K562 (cell line): Measurements from ENCODE around the gene AVPI1. TPM values are rescaled to one million over a fixed set of nuclear protein-coding genes. Genes with fewer than 3 reads are reported as not detected.

Experiments used
- CBFA2T3 ChIP-seq: fragments of 450-650 bp; IDR thresholded peaks from 2 replicates; pipeline ENCODE4 v1.6.1; 2017
- CBX3 ChIP-seq, 2 experiments: IDR thresholded peaks; 1 replicate in 1 of 2; 2 replicates in 1 of 2; pipeline ENCODE4 v1.6.1; 2012; ENCODE audit warnings: inconsistent platforms in 2 of 2, low read length in 2 of 2, borderline replicate concordance in 1 of 2, control low read depth in 1 of 2
- CREB1 ChIP-seq, 2 experiments: sonication (generic) in 1 of 2; formaldehyde crosslinking in 1 of 2; IDR thresholded peaks; 2 replicates each; pipeline versions ENCODE4 v1.6.1 to v1.8.0; 2012 to 2022; ENCODE audit warnings: inconsistent platforms in 1 of 2, mild to moderate bottlenecking in 1 of 2, missing genetic modification reagents in 1 of 2, moderate library complexity in 1 of 2
- EP400 ChIP-seq: fragments of 450-650 bp; IDR thresholded peaks from 2 replicates; pipeline ENCODE4 v1.6.1; 2017; ENCODE audit warnings: antibody characterized with exemption, mild to moderate bottlenecking, moderate library complexity
- ESRRA ChIP-seq: fragments of 450-650 bp; IDR thresholded peaks from 2 replicates; pipeline ENCODE4 v1.6.1; 2014; ENCODE audit warnings: low read depth, mild to moderate bottlenecking, moderate library complexity, borderline replicate concordance
- ETV6 ChIP-seq, 3 experiments: fragments of 150-350 bp in 1 of 3; sonication (generic) in 1 of 3; formaldehyde crosslinking in 1 of 3; IDR thresholded peaks; 2 replicates each; pipeline versions ENCODE4 v1.6.1 to v1.8.0; 2014 to 2022; ENCODE audit warnings: borderline replicate concordance in 2 of 3, low read depth in 2 of 3, antibody characterized with exemption in 1 of 3, low read length in 1 of 3, mild to moderate bottlenecking in 1 of 3, missing genetic modification reagents in 1 of 3
- HDAC2 ChIP-seq: fragments of 450-650 bp; IDR thresholded peaks from 2 replicates; pipeline ENCODE4 v1.6.1; 2016; ENCODE audit warnings: mild to moderate bottlenecking
- JUND ChIP-seq, 2 experiments: IDR thresholded peaks; 2 replicates in 1 of 2; 3 replicates in 1 of 2; pipeline ENCODE4 v1.6.1; 2011; ENCODE audit warnings: borderline replicate concordance in 2 of 2, low read depth in 2 of 2, low read length in 2 of 2, improper control_type of control experiment in 1 of 2, missing biosample characterization in 1 of 2, missing genetic modification characterization in 1 of 2, missing genetic modification reagents in 1 of 2
- NCOA1 ChIP-seq: fragments of 450-650 bp; IDR thresholded peaks from 2 replicates; pipeline ENCODE4 v1.6.1; 2016; ENCODE audit warnings: low read depth
- NCOA2 ChIP-seq, 2 experiments: fragments of 450-650 bp; IDR thresholded peaks; 2 replicates each; pipeline ENCODE4 v1.6.1; 2018; ENCODE audit warnings: mild to moderate bottlenecking in 2 of 2, moderate library complexity in 1 of 2; ENCODE audit not compliant: partially characterized antibody in 2 of 2
- NFATC3 ChIP-seq: fragments of 450-650 bp; IDR thresholded peaks from 2 replicates; pipeline ENCODE4 v1.6.1; 2017; ENCODE audit warnings: mild to moderate bottlenecking
- NFIC ChIP-seq: fragments of 450-650 bp; IDR thresholded peaks from 2 replicates; pipeline ENCODE4 v1.6.1; 2017; ENCODE audit warnings: mild to moderate bottlenecking, inconsistent platforms
- NFIX ChIP-seq: fragments of 250-450 bp; sonication (Bioruptor Pico); IDR thresholded peaks from 2 replicates; pipeline ENCODE4 v1.4.0; 2020; ENCODE audit warnings: low read depth, mild to moderate bottlenecking, moderate library complexity
- SIN3A ChIP-seq, 2 experiments: fragments of 150-350 bp in 1 of 2; IDR thresholded peaks; 2 replicates each; pipeline ENCODE4 v1.6.1; 2011 to 2016; ENCODE audit warnings: borderline replicate concordance in 2 of 2, low read depth in 2 of 2, low read length in 2 of 2, mild to moderate bottlenecking in 2 of 2, moderate library complexity in 2 of 2; ENCODE audit not compliant: control insufficient read depth in 1 of 2
- SMARCA4 ChIP-seq: fragments of 450-650 bp; IDR thresholded peaks from 2 replicates; pipeline ENCODE4 v1.6.1; 2016
- SMARCE1 ChIP-seq: fragments of 450-650 bp; IDR thresholded peaks from 2 replicates; pipeline ENCODE4 v1.7.1; 2016; ENCODE audit warnings: mild to moderate bottlenecking
- SMC3 ChIP-seq: conservative IDR thresholded peaks from 2 replicates; pipeline ENCODE4 v1.6.1; 2011; ENCODE audit warnings: low read depth, low read length, improper control_type of control experiment; ENCODE audit not compliant: insufficient read depth
- ZEB2 ChIP-seq: fragments of 450-650 bp; IDR thresholded peaks from 2 replicates; pipeline ENCODE4 v1.6.1; 2016
- ZNF76 ChIP-seq: fragments of 250-450 bp; sonication (Bioruptor Pico); IDR thresholded peaks from 2 replicates; pipeline ENCODE4 v1.4.0; 2020; ENCODE audit warnings: mild to moderate bottlenecking, moderate library complexity, borderline replicate concordance
- polyA plus RNA-seq, 8 experiments: library from polyadenylated mRNA; depleted of rRNA in 4 of 8; stranded (reverse) in 5 of 8; unstranded in 3 of 8; fragments of >200 nt; fragmentation: Nextera tagmentation in 2 of 8; fragmentation: Illumina TruSeq in 1 of 8; extraction: Ambion mirVana in 2 of 8; extraction: Trizol in 1 of 8; gene quantifications; 2 replicates each; pipeline versions ENCODE4 v1.2.1 to v1.2.3, GENCODE V29; 2011 to 2014; ENCODE audit warnings: inconsistent platforms in 1 of 8, missing spikeins in 1 of 8
- total RNA-seq, 7 experiments: library from RNA; depleted of rRNA in 6 of 7; stranded (reverse); fragments of >200 nt in 6 of 7; fragmentation: Illumina TruSeq in 2 of 7; extraction: Trizol in 2 of 7; gene quantifications; 2 replicates each; pipeline versions ENCODE4 v1.2.1 to v1.2.3, GENCODE V29; 2011 to 2021; ENCODE audit warnings: low replicate concordance in 1 of 7
- TF ChIP-seq, protein P1 (sequence below), 2 experiments: fragments of 450-650 bp; conservative IDR thresholded peaks; 2 replicates each; pipeline ENCODE4 v1.6.1; 2017; ENCODE audit warnings: mild to moderate bottlenecking in 2 of 2, moderate library complexity in 2 of 2
- TF ChIP-seq, protein P2 (sequence below), 2 experiments: fragments of 450-650 bp in 1 of 2; IDR thresholded peaks; 2 replicates each; pipeline ENCODE4 v1.6.1; 2011 to 2017; ENCODE audit warnings: low read depth in 2 of 2, antibody characterized with exemption in 1 of 2, borderline replicate concordance in 1 of 2, low read length in 1 of 2, mild to moderate bottlenecking in 1 of 2, mixed read lengths in 1 of 2; ENCODE audit not compliant: control insufficient read depth in 1 of 2

AVPI1 gene
- total and polyA plus RNA-seq, 9 of the 15 experiments (the other 6 are each of a cell fraction or from before 2014, with no cell fraction given), result 0.90 to 10.4 (median 7.4) TPM

DNA sequence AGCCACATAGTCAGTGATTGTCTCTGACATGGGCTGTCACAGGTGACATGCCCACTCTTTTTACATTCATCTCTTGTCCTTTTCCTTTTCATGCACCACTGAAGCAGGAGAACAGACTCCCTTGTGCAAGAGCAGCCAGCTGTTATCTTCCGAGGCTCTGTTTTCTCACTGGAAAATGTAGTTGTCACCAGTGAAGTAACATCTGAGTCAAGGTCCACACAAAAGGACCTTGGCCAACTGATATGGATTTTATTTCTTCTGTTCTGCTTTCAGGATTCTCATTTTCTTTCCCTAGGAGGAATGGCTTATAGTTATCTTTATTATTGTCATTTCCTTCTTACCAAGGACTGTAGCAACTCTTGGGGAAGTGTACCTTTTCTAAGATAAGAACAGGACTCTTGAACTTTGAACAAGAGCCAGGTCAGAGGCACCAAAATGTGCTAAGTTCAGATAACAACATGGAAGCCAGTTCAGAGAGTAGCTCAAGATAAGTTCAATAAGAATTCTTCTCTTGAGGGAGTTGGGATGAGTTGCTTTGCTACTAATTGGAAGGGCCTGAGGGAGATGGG lies 22.7 kb downstream of the AVPI1 start (continued):
- peak in 1 of 2 experiments; percentile 24; a peak in 1 of 3 replicates for TF ChIP-seq CBX3 (IDR thresholded peaks at IDR 0.05; ENCODE audit: borderline replicate concordance in 1 of 2, low read length in 2 of 2)
- TF ChIP-seq NCOA2 (IDR thresholded peaks at IDR 0.05; ENCODE audit: partially characterized antibody in 2 of 2), result peak in 1 of 2 experiments; percentile 47
- peak; percentile 93 for TF ChIP-seq NFIC
- no peak for TF ChIP-seq NFIX (CRISPR knock-in tag)
- TF ChIP-seq SMARCE1, result peak; percentile 93
- no peak for TF ChIP-seq ZNF76 (CRISPR knock-in tag)
- peak; percentile 59; the same call in 1 of the 2 replicates for TF ChIP-seq NFATC3
- peak; percentile 96 for TF ChIP-seq CBFA2T3
- no peak for TF ChIP-seq ESRRA
- peak; percentile 58 for TF ChIP-seq JUND (IDR thresholded peaks at IDR 0.05; ENCODE audit: borderline replicate concordance, low read depth, low read length)
- 0 out of 3 replicates have a peak, but pooled peaks have one; percentile 12 for TF ChIP-seq JUND (tag; IDR thresholded peaks at IDR 0.05; ENCODE audit: borderline replicate concordance, low read depth, low read length)
- peak; percentile 96 for TF ChIP-seq SMARCA4
- TF ChIP-seq NCOA1, result peak; percentile 67; the same call in 1 of the 2 replicates
- no peak for TF ChIP-seq SIN3A (IDR thresholded peaks at IDR 0.05; ENCODE audit: borderline replicate concordance in 2 of 2, control insufficient read depth in 1 of 2, low read depth in 2 of 2, low read length in 2 of 2)
- TF ChIP-seq, protein P1, sequence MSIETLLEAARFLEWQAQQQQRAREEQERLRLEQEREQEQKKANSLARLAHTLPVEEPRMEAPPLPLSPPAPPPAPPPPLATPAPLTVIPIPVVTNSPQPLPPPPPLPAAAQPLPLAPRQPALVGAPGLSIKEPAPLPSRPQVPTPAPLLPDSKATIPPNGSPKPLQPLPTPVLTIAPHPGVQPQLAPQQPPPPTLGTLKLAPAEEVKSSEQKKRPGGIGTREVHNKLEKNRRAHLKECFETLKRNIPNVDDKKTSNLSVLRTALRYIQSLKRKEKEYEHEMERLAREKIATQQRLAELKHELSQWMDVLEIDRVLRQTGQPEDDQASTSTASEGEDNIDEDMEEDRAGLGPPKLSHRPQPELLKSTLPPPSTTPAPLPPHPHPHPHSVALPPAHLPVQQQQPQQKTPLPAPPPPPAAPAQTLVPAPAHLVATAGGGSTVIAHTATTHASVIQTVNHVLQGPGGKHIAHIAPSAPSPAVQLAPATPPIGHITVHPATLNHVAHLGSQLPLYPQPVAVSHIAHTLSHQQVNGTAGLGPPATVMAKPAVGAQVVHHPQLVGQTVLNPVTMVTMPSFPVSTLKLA (conservative IDR thresholded peaks at IDR 0.05), result peak; percentile 44 to 54; a peak in 1 of 4 replicates
- peak in 1 of 2 experiments; percentile 83; a peak in 2 of 4 replicates for TF ChIP-seq ETV6 (IDR thresholded peaks at IDR 0.05; ENCODE audit: borderline replicate concordance in 1 of 2, low read depth in 2 of 2, low read length in 1 of 2)
- TF ChIP-seq ETV6 (CRISPR knock-in tag; IDR thresholded peaks at IDR 0.05; ENCODE audit: borderline replicate concordance), result no peak
- peak; percentile 97 for TF ChIP-seq ZEB2
- TF ChIP-seq, protein P2, sequence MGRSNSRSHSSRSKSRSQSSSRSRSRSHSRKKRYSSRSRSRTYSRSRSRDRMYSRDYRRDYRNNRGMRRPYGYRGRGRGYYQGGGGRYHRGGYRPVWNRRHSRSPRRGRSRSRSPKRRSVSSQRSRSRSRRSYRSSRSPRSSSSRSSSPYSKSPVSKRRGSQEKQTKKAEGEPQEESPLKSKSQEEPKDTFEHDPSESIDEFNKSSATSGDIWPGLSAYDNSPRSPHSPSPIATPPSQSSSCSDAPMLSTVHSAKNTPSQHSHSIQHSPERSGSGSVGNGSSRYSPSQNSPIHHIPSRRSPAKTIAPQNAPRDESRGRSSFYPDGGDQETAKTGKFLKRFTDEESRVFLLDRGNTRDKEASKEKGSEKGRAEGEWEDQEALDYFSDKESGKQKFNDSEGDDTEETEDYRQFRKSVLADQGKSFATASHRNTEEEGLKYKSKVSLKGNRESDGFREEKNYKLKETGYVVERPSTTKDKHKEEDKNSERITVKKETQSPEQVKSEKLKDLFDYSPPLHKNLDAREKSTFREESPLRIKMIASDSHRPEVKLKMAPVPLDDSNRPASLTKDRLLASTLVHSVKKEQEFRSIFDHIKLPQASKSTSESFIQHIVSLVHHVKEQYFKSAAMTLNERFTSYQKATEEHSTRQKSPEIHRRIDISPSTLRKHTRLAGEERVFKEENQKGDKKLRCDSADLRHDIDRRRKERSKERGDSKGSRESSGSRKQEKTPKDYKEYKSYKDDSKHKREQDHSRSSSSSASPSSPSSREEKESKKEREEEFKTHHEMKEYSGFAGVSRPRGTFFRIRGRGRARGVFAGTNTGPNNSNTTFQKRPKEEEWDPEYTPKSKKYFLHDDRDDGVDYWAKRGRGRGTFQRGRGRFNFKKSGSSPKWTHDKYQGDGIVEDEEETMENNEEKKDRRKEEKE (IDR thresholded peaks at IDR 0.05; ENCODE audit: borderline replicate concordance in 1 of 2, control insufficient read depth in 1 of 2, low read depth in 2 of 2, low read length in 1 of 2), result peak in 1 of 2 experiments; percentile 35; a peak in 1 of 4 replicates
- TF ChIP-seq CREB1 (IDR thresholded peaks at IDR 0.05), result peak; percentile 34; the same call in 1 of the 2 replicates
- no peak for TF ChIP-seq CREB1 (CRISPR knock-in tag; IDR thresholded peaks at IDR 0.05)
- peak; percentile 29; the same call in 1 of the 2 replicates for TF ChIP-seq EP400
- peak; percentile 91 for TF ChIP-seq HDAC2
- no peak for TF ChIP-seq SMC3
